HepG2 (cell line): ENCODE data around the gene EWSR1. TPM values are rescaled to one million over a fixed set of nuclear protein-coding genes. Genes with fewer than 3 reads are reported as not detected.
"Not testable (repeated sequence)": the region's sequence is repeated elsewhere in the genome, so short reads cannot be mapped to it uniquely, and the experiment has no call there.

Experiments used
- ATAC-seq: fragments of 200-7000 bp; cut with Tn5 transposase; 3 replicates; pipeline ENCODE4 v1.9.1; 2020; ENCODE audit warnings: mild to moderate bottlenecking, moderate library complexity
- BruUV-seq: library from RNA; stranded (reverse); fragments of 400-500 nt; replicated peaks from 2 replicates; lab custom pipeline; 2021; lab: Mats Ljungman, UMichigan
- CTCF ChIA-PET: fragments of 300-600 bp; formaldehyde crosslinking; extraction: SDS; loops from one replicate; lab custom pipeline; 2021; ENCODE audit warnings: low total read pairs, inconsistent platforms, low intra/inter-chr PET ratio; lab: Yijun Ruan, JAX
- POLR2A ChIA-PET: fragments of 350-600 bp; sonication (Branson Sonifier 250); formaldehyde crosslinking; loops from one replicate; lab custom pipeline; 2020; ENCODE audit warnings: antibody characterized with exemption, inconsistent platforms; lab: Yijun Ruan, JAX
- DNase-seq: peaks from one replicate; pipeline ENCODE4 v3.0.0-alpha.2; 2015; ENCODE audit warnings: low spot score
- FAIRE-seq: peaks from 3 replicates; lab custom pipeline; 2011; peaks lifted over from hg19 to GRCh38; lab: Jason Lieb, UNC
- H2AFZ ChIP-seq: one replicate; pipeline ENCODE4 v1.6.1; 2011; ENCODE audit warnings: low read length, inconsistent platforms
- H3K27ac ChIP-seq: fragments of 300-600 bp; 3 replicates; pipeline ENCODE4 v1.8.0; 2011; ENCODE audit warnings: mixed run types, mild to moderate bottlenecking, mixed read lengths, low read length, inconsistent platforms; ENCODE audit not compliant: insufficient read depth; ENCODE audit errors: extremely low read length
- H3K27me3 ChIP-seq, 2 experiments: fragments of 200-600 bp in 1 of 2; 2 replicates in 1 of 2; 3 replicates in 1 of 2; pipeline versions ENCODE4 v1.6.0 to v1.8.0; 2011; ENCODE audit warnings: low read length in 2 of 2, mild to moderate bottlenecking in 2 of 2, moderate library complexity in 2 of 2, inconsistent platforms in 1 of 2; ENCODE audit not compliant: insufficient read depth in 2 of 2, control insufficient read depth in 1 of 2
- H3K36me3 ChIP-seq, 2 experiments: fragments of 200-600 bp in 1 of 2; replicated peaks in 1 of 2; 2 replicates in 1 of 2; 3 replicates in 1 of 2; pipeline versions ENCODE4 v1.5.1 to v1.8.0; 2011; ENCODE audit warnings: low read length in 2 of 2, inconsistent platforms in 1 of 2; ENCODE audit not compliant: insufficient read depth in 2 of 2, control insufficient read depth in 1 of 2
- H3K4me1 ChIP-seq: 2 replicates; pipeline ENCODE4 v1.5.1; 2012; ENCODE audit warnings: low read length, inconsistent platforms; ENCODE audit not compliant: insufficient read depth
- H3K4me2 ChIP-seq: 2 replicates; pipeline ENCODE4 v1.6.0; 2011; ENCODE audit warnings: low read depth, low read length, inconsistent platforms
- H3K4me3 ChIP-seq, 3 experiments: fragments of 200-600 bp in 1 of 3; sonication (generic), shearing (Covaris generic) in 1 of 3; replicated peaks in 1 of 3; 2 replicates each; pipeline ENCODE4 v1.5.1; 2011 to 2016; ENCODE audit warnings: low read length in 3 of 3, inconsistent platforms in 2 of 3, low read depth in 2 of 3, mild to moderate bottlenecking in 2 of 3, control low read depth in 1 of 3, mixed read lengths in 1 of 3; ENCODE audit not compliant: insufficient read depth in 1 of 3
- H3K79me2 ChIP-seq: one replicate; pipeline ENCODE4 v1.6.1; 2011; ENCODE audit warnings: low read length, inconsistent platforms; ENCODE audit not compliant: insufficient read depth
- H3K9ac ChIP-seq: 2 replicates; pipeline ENCODE4 v1.6.0; 2011; ENCODE audit warnings: mild to moderate bottlenecking, low read depth, low read length, inconsistent platforms; ENCODE audit not compliant: insufficient read depth
- H3K9me3 ChIP-seq: 2 replicates; pipeline ENCODE4 v1.5.1; 2012; ENCODE audit warnings: mild to moderate bottlenecking, low read length
- H4K20me1 ChIP-seq: 2 replicates; pipeline ENCODE4 v1.6.0; 2011; ENCODE audit warnings: inconsistent platforms, mild to moderate bottlenecking, low read length, moderate library complexity; ENCODE audit not compliant: insufficient read depth
- SMC3 ChIP-seq: IDR thresholded peaks from 2 replicates; pipeline ENCODE4 v1.6.1; 2011; ENCODE audit warnings: low read length, improper control_type of control experiment
- SP2 ChIP-seq: sonication (generic); formaldehyde crosslinking; IDR thresholded peaks from 2 replicates; pipeline ENCODE4 v1.5.1; 2020; ENCODE audit warnings: mild to moderate bottlenecking, missing genetic modification reagents
- ZFP41 ChIP-seq: sonication (generic); formaldehyde crosslinking; IDR thresholded peaks from 2 replicates; pipeline ENCODE4 v1.4.0; 2020; ENCODE audit warnings: mild to moderate bottlenecking, missing genetic modification reagents, borderline replicate concordance
- ZFX ChIP-seq: sonication (generic); formaldehyde crosslinking; IDR thresholded peaks from 2 replicates; pipeline ENCODE4 v1.4.0; 2020; ENCODE audit warnings: mild to moderate bottlenecking, low read depth, missing genetic modification reagents, moderate library complexity
- ZMYM2 ChIP-seq: sonication (generic); formaldehyde crosslinking; IDR thresholded peaks from 2 replicates; pipeline ENCODE4 v1.8.0; 2022; ENCODE audit warnings: mild to moderate bottlenecking, missing genetic modification reagents
- ZNF510 ChIP-seq: sonication (generic); formaldehyde crosslinking; IDR thresholded peaks from 2 replicates; pipeline ENCODE4 v1.4.0; 2020; ENCODE audit warnings: low read depth, mild to moderate bottlenecking, missing genetic modification reagents
- ZNF597 ChIP-seq: sonication (generic); formaldehyde crosslinking; IDR thresholded peaks from 2 replicates; pipeline ENCODE4 v1.5.0; 2020; ENCODE audit warnings: missing genetic modification reagents
- WGBS: methylation state at CpG from one replicate; pipeline ENCODE4 v1.1.6; 2017; ENCODE audit warnings: low lambda C conversion rate; 5-methylcytosine and 5-hydroxymethylcytosine counted together
- in situ Hi-C: cut with HindIII; loops from 2 replicates; pipeline ENCODE4 v1.10.0; 2017; ENCODE audit warnings: low pct_unique_long_range_greater_than_20kb; ENCODE audit not compliant: extremely low pct_ligation_motif_present
- intact Hi-C: fragments of 100-400 bp; cut with micrococcal nuclease; formaldehyde crosslinking; loops from one replicate; pipeline ENCODE4 v1.10.0; 2022; ENCODE audit not compliant: unreplicated experiment
- polyA plus RNA-seq, 8 experiments: library from polyadenylated mRNA; depleted of rRNA in 3 of 8; stranded (reverse) in 7 of 8; unstranded in 1 of 8; fragments of >200 nt; fragmentation: Illumina TruSeq in 4 of 8; extraction: Trizol in 4 of 8; gene quantifications; 2 replicates each; pipeline versions ENCODE4 v1.2.1 to v1.2.3, GENCODE V29; 2011 to 2016; ENCODE audit warnings: low read depth in 4 of 8, missing spikeins in 1 of 8, mixed read lengths in 1 of 8; ENCODE audit not compliant: insufficient read depth in 1 of 8
- total RNA-seq, 5 experiments: library from RNA; depleted of rRNA; stranded (reverse); fragments of >200 nt; fragmentation: Illumina TruSeq; extraction: Trizol; gene quantifications; 2 replicates each; pipeline ENCODE4 v1.2.3, GENCODE V29; 2016; ENCODE audit warnings: low read depth in 1 of 5
- TF ChIP-seq, protein P1 (sequence below): sonication (generic); formaldehyde crosslinking; IDR thresholded peaks from 2 replicates; pipeline ENCODE4 v1.5.0; 2020; ENCODE audit warnings: mild to moderate bottlenecking, missing genetic modification reagents, moderate library complexity

The EWSR1 gene
- total and polyA plus RNA-seq, 2 of the 13 experiments (the other 11 are each of a cell fraction or from before 2014, with no cell fraction given) = 211 to 326 TPM

GRCh38 chr22:29231971-29232959 is 35.8 kb upstream of the EWSR1 start (continued):
- TF ChIP-seq, protein P1, sequence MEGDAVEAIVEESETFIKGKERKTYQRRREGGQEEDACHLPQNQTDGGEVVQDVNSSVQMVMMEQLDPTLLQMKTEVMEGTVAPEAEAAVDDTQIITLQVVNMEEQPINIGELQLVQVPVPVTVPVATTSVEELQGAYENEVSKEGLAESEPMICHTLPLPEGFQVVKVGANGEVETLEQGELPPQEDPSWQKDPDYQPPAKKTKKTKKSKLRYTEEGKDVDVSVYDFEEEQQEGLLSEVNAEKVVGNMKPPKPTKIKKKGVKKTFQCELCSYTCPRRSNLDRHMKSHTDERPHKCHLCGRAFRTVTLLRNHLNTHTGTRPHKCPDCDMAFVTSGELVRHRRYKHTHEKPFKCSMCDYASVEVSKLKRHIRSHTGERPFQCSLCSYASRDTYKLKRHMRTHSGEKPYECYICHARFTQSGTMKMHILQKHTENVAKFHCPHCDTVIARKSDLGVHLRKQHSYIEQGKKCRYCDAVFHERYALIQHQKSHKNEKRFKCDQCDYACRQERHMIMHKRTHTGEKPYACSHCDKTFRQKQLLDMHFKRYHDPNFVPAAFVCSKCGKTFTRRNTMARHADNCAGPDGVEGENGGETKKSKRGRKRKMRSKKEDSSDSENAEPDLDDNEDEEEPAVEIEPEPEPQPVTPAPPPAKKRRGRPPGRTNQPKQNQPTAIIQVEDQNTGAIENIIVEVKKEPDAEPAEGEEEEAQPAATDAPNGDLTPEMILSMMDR (CRISPR knock-in tag) = peak; percentile 16; the same call in 1 of the 2 replicates
- no peak for TF ChIP-seq SP2 (CRISPR knock-in tag)
- TF ChIP-seq, all 625 proteins: peak for 109

- TF ChIP-seq ZNF597 (CRISPR knock-in tag) (no peak), ZFP41 (0 out of 2 replicates have a peak, but pooled peaks have one; percentile 1), ZMYM2 (no peak), SMC3 (no peak), ZFX (CRISPR knock-in tag) (no peak), ZNF510 (no peak)
- Histone ChIP-seq H2AFZ (no peak overlapping the region), H3K4me3 (no peak overlapping the region), H3K36me3 (no peaks in the 10 kb centered on the region), H4K20me1 (no peaks in the 10 kb centered on the region), H3K9ac (no peak overlapping the region), H3K4me1 (peaks cover 30% of the 10 kb centered on the region), H3K27ac (no peak overlapping the region), H3K79me2 (no peaks in the 10 kb centered on the region), H3K27me3 (peaks cover 6 to 7% of the 10 kb centered on the region in 2 experiments; a peak in 4 of 5 replicates), H3K4me2 (peak overlapping the region; percentile 59; the same call in 1 of the 2 replicates), H3K9me3 (no peaks in the 10 kb centered on the region)
- no TSS peak for BruUV-seq
- ChIA-PET POLR2A (no interaction called here), CTCF (no interaction called here)
- peak; percentile 9; the same call in 2 of the 3 replicates for ATAC-seq
- intact Hi-C loops = no loop called here
- in situ Hi-C loops = no loop called here
- DNase-seq = no peak
- WGBS = 33% methylated on average over 1 of the region's 1 CpG
- FAIRE-seq = no peak
Observed at GRCh38 chr22:29233277-29233877, 34.7 kb upstream of the EWSR1 start.

- intact Hi-C loops, in situ Hi-C loops, H3K4me1 ChIP-seq, DNase-seq, H3K4me2 ChIP-seq, H3K9me3 ChIP-seq, H3K36me3 ChIP-seq, H3K9ac ChIP-seq, H3K79me2 ChIP-seq, H4K20me1 ChIP-seq, FAIRE-seq, CTCF ChIA-PET, BruUV-seq, H3K4me3 ChIP-seq, POLR2A ChIA-PET, H3K27ac ChIP-seq, ATAC-seq, H3K27me3 ChIP-seq, H2AFZ ChIP-seq: not testable (repeated sequence)
- WGBS = 60% methylated on average over 9 of the region's 9 CpGs
Observed at GRCh38 chr22:29240481-29240880, 27.6 kb upstream of the EWSR1 start.
